Panc1 (cell line): ENCODE data around the gene CENPP. TPM values are rescaled to one million over a fixed set of nuclear protein-coding genes. Genes with fewer than 3 reads are reported as not detected.

Experiments used
- ATAC-seq: fragments of 200-7000 bp; cut with Tn5 transposase; 2 replicates; pipeline ENCODE4 v1.9.1; 2020; ENCODE audit warnings: mild to moderate bottlenecking, moderate library complexity
- BruUV-seq: library from RNA; stranded (reverse); fragments of 400-500 nt; replicated peaks from 2 replicates; lab custom pipeline; 2021; lab: Mats Ljungman, UMichigan
- CTCF ChIA-PET: fragments of 300-600 bp; sonication (Branson Sonifier 250); formaldehyde crosslinking; loops from one replicate; lab custom pipeline; 2022; ENCODE audit warnings: antibody characterized with exemption; lab: Charles Lee
- POLR2A ChIA-PET: fragments of 300-600 bp; sonication (Branson Sonifier 250); formaldehyde crosslinking; loops from one replicate; lab custom pipeline; 2022; ENCODE audit warnings: antibody characterized with exemption; lab: Charles Lee
- DNase-seq: peaks from one replicate; pipeline ENCODE4 v3.0.0-alpha.2; 2010; ENCODE audit warnings: low read depth, low spot score
- H3K27ac ChIP-seq: 2 replicates; pipeline ENCODE4 v1.5.1; 2011; ENCODE audit warnings: mild to moderate bottlenecking, low read length, inconsistent platforms
- H3K27me3 ChIP-seq: fragments of 200-500 bp; sonication (Bioruptor generic); 2 replicates; pipeline ENCODE4 v1.6.0; 2014; ENCODE audit warnings: low read length, inconsistent platforms; ENCODE audit not compliant: control insufficient read depth, insufficient read depth
- H3K36me3 ChIP-seq: fragments of 200-500 bp; sonication (Bioruptor generic); 2 replicates; pipeline ENCODE4 v1.5.1; 2014; ENCODE audit warnings: inconsistent platforms, mild to moderate bottlenecking, low read length, moderate library complexity; ENCODE audit not compliant: control insufficient read depth, insufficient read depth
- H3K4me1 ChIP-seq: 2 replicates; pipeline ENCODE4 v1.5.1; 2011; ENCODE audit warnings: inconsistent platforms, mild to moderate bottlenecking, low read length, moderate library complexity; ENCODE audit not compliant: control insufficient read depth, insufficient read depth
- H3K4me3 ChIP-seq, 2 experiments: 2 replicates each; pipeline ENCODE4 v1.5.1; 2011 to 2012; ENCODE audit warnings: low read depth in 2 of 2, low read length in 2 of 2, mild to moderate bottlenecking in 2 of 2, inconsistent platforms in 1 of 2, moderate library complexity in 1 of 2
- H3K9me3 ChIP-seq: fragments of 200-500 bp; sonication (Bioruptor generic); 2 replicates; pipeline ENCODE4 v1.5.1; 2014; ENCODE audit warnings: low read depth, mild to moderate bottlenecking, inconsistent platforms, low read length, moderate library complexity; ENCODE audit not compliant: control insufficient read depth, insufficient read depth
- POLR2AphosphoS5 ChIP-seq: IDR thresholded peaks from 2 replicates; pipeline ENCODE4 v1.6.1; 2012; ENCODE audit warnings: mild to moderate bottlenecking, low read depth, low read length, moderate library complexity
- SIN3A ChIP-seq: IDR thresholded peaks from 2 replicates; pipeline ENCODE4 v1.6.1; 2012; ENCODE audit warnings: low read depth, mild to moderate bottlenecking, low read length, moderate library complexity, borderline replicate concordance; ENCODE audit not compliant: insufficient read depth
- TCF7L2 ChIP-seq: IDR thresholded peaks from 2 replicates; pipeline ENCODE4 v1.6.1; 2011; ENCODE audit warnings: mild to moderate bottlenecking, low read depth, low read length, inconsistent platforms
- in situ Hi-C: cut with HindIII; loops from 2 replicates; pipeline ENCODE4 v1.10.0; 2016; ENCODE audit warnings: low sequenced_read_pairs, low pct_unique_long_range_greater_than_20kb
- intact Hi-C: fragments of 100-400 bp; cut with micrococcal nuclease; formaldehyde crosslinking; loops from one replicate; pipeline ENCODE4 v1.10.0; 2022; ENCODE audit not compliant: unreplicated experiment
- total RNA-seq: library from RNA; stranded (reverse); gene quantifications from one replicate; pipeline ENCODE4 v1.2.1, GENCODE V29; 2021; ENCODE audit not compliant: unreplicated experiment
- TF ChIP-seq, protein P1 (sequence below): fragments of 450-650 bp; IDR thresholded peaks from 2 replicates; pipeline ENCODE4 v1.5.1; 2017; ENCODE audit warnings: mild to moderate bottlenecking
- TF ChIP-seq, protein P2 (sequence below), 2 experiments: IDR thresholded peaks; 2 replicates each; pipeline ENCODE4 v1.6.1; 2011 to 2012; ENCODE audit warnings: low read depth in 2 of 2, control low read depth in 1 of 2, low read length in 1 of 2, mild to moderate bottlenecking in 1 of 2, moderate library complexity in 1 of 2; ENCODE audit not compliant: insufficient read depth in 1 of 2

Gene CENPP
- total RNA-seq, 1 experiment from 2014 or later, result 6.7 TPM

DNA sequence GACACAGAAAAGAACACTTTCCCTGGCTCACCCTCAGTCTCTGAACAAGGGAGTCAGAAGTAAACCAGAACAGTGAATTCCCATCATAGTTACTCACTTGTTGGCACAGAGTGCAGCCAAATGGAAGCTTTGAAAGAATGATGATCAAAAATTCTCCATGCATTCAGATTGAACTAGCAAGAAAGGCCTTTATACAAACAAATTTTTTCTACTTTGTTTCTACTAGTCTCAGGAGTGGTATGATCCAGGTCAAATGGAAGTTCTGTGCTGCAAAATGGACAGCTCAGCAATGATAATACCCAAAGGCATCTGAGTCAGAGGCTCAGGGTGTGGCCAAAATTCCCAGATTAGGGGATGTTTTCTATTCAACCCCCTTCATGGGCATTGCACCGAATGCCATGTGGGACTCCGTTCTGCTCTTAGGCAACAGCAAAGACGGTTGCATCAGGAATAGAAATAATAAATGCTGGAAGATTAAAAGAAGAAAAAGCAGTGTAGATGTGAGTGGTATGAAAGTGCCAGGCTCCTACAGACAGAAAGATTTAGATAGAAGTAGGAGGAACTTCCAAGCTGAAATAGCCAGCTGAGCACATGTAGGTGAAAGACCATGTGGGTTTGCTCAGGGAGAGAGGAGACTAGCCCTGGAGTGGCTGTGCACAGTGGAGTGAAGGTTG, 180.6 kb downstream of the CENPP start:
- Histone ChIP-seq H3K36me3 (no peaks in the 10 kb centered on the region), H3K4me1 (no peaks in the 10 kb centered on the region), H3K27ac (no peak overlapping the region), H3K27me3 (no peaks in the 10 kb centered on the region), H3K9me3 (no peaks in the 10 kb centered on the region), H3K4me3 (no peak overlapping the region)
- in situ Hi-C loops, result no loop called here
- ChIA-PET CTCF (no interaction called here), POLR2A (no interaction called here)
- DNase-seq, result no peak
- no TSS peak for BruUV-seq
- ATAC-seq, result no peak
- intact Hi-C loops, result no loop called here
- no peak for TF ChIP-seq TCF7L2
- TF ChIP-seq POLR2AphosphoS5, result no peak
- TF ChIP-seq, protein P1, sequence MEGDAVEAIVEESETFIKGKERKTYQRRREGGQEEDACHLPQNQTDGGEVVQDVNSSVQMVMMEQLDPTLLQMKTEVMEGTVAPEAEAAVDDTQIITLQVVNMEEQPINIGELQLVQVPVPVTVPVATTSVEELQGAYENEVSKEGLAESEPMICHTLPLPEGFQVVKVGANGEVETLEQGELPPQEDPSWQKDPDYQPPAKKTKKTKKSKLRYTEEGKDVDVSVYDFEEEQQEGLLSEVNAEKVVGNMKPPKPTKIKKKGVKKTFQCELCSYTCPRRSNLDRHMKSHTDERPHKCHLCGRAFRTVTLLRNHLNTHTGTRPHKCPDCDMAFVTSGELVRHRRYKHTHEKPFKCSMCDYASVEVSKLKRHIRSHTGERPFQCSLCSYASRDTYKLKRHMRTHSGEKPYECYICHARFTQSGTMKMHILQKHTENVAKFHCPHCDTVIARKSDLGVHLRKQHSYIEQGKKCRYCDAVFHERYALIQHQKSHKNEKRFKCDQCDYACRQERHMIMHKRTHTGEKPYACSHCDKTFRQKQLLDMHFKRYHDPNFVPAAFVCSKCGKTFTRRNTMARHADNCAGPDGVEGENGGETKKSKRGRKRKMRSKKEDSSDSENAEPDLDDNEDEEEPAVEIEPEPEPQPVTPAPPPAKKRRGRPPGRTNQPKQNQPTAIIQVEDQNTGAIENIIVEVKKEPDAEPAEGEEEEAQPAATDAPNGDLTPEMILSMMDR, result no peak

DNA sequence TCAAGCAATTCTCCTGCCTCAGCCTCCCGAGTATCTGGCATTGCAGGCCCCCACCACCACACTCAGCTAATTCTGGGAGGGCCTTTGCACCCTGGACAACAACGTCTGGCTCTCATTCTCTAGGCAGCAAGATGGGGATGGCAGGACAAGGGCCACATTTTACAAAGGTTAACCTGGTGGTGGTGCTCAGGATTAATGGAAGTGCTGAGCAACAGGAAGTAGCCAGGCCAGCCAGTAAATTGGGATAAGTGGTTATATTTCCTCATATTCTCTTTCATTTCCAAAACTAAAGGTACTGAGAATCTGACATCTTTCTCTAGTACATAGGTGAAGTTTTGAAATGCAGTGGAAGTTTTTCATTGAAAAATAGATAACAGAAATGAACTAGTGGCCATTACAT, 181.3 kb downstream of the CENPP start:
- CTCF ChIA-PET, result no interaction called here
- in situ Hi-C loops, result no loop called here
- Histone ChIP-seq H3K4me3 (no peak overlapping the region), H3K27me3 (no peaks in the 10 kb centered on the region), H3K4me1 (no peaks in the 10 kb centered on the region), H3K27ac (no peak overlapping the region), H3K9me3 (no peaks in the 10 kb centered on the region), H3K36me3 (no peaks in the 10 kb centered on the region)
- no peak for TF ChIP-seq SIN3A
- no peak for TF ChIP-seq POLR2AphosphoS5
- TF ChIP-seq, protein P2, sequence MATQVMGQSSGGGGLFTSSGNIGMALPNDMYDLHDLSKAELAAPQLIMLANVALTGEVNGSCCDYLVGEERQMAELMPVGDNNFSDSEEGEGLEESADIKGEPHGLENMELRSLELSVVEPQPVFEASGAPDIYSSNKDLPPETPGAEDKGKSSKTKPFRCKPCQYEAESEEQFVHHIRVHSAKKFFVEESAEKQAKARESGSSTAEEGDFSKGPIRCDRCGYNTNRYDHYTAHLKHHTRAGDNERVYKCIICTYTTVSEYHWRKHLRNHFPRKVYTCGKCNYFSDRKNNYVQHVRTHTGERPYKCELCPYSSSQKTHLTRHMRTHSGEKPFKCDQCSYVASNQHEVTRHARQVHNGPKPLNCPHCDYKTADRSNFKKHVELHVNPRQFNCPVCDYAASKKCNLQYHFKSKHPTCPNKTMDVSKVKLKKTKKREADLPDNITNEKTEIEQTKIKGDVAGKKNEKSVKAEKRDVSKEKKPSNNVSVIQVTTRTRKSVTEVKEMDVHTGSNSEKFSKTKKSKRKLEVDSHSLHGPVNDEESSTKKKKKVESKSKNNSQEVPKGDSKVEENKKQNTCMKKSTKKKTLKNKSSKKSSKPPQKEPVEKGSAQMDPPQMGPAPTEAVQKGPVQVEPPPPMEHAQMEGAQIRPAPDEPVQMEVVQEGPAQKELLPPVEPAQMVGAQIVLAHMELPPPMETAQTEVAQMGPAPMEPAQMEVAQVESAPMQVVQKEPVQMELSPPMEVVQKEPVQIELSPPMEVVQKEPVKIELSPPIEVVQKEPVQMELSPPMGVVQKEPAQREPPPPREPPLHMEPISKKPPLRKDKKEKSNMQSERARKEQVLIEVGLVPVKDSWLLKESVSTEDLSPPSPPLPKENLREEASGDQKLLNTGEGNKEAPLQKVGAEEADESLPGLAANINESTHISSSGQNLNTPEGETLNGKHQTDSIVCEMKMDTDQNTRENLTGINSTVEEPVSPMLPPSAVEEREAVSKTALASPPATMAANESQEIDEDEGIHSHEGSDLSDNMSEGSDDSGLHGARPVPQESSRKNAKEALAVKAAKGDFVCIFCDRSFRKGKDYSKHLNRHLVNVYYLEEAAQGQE (IDR thresholded peaks at IDR 0.05; ENCODE audit: insufficient read depth in 1 of 2, low read depth in 2 of 2, low read length in 1 of 2), result no peak
- TF ChIP-seq TCF7L2, result no peak
- TF ChIP-seq, protein P1, result no peak
- POLR2A ChIA-PET, result no interaction called here
- ATAC-seq (no peak), DNase-seq (no peak)
- BruUV-seq, result no TSS peak
- intact Hi-C loops, result no loop called here
